H1 (cell line): ENCODE results near the gene POLR3G. TPM values are rescaled to one million over a fixed set of nuclear protein-coding genes. Genes with fewer than 3 reads are reported as not detected.

Source experiments
- CTCF ChIA-PET: fragments of 300-600 bp; sonication (Branson Sonifier 250); formaldehyde crosslinking; loops from one replicate; lab custom pipeline; 2021; ENCODE audit not compliant: partially characterized antibody; lab: Charles Lee
- POLR2A ChIA-PET: fragments of 300-600 bp; sonication (Branson Sonifier 250); formaldehyde crosslinking; loops from one replicate; lab custom pipeline; 2021; ENCODE audit warnings: inconsistent platforms; ENCODE audit not compliant: partially characterized antibody; lab: Charles Lee
- DNase-seq, 2 experiments: peaks; one replicate each; pipeline versions ENCODE4 v3.0.0 to v3.0.0-alpha.2; 2010 to 2022; ENCODE audit warnings: low spot score in 2 of 2, low read depth in 1 of 2, mixed read lengths in 1 of 2
- FAIRE-seq: peaks from 2 replicates; lab custom pipeline; 2011; peaks lifted over from hg19 to GRCh38; lab: Jason Lieb, UNC
- H2AFZ ChIP-seq: 2 replicates; pipeline ENCODE4 v1.8.1; 2012; ENCODE audit warnings: low read length, inconsistent platforms
- H2AK5ac ChIP-seq: 2 replicates; pipeline ENCODE4 v1.6.1; 2013; ENCODE audit warnings: low read depth, low read length
- H2BK120ac ChIP-seq: replicated peaks from 2 replicates; pipeline ENCODE3; 2013; ENCODE audit warnings: low read depth, low read length, inconsistent platforms
- H2BK12ac ChIP-seq: 2 replicates; pipeline ENCODE4 v1.6.1; 2013; ENCODE audit warnings: low read depth, low read length
- H2BK15ac ChIP-seq: 2 replicates; pipeline ENCODE4 v1.6.1; 2013; ENCODE audit warnings: low read length
- H2BK20ac ChIP-seq: 2 replicates; pipeline ENCODE4 v1.6.1; 2013; ENCODE audit warnings: low read length
- H2BK5ac ChIP-seq: 2 replicates; pipeline ENCODE4 v1.6.1; 2013; ENCODE audit warnings: low read depth, low read length
- H3K14ac ChIP-seq: 2 replicates; pipeline ENCODE4 v1.6.1; 2013; ENCODE audit warnings: inconsistent platforms; ENCODE audit not compliant: insufficient read length
- H3K18ac ChIP-seq: 2 replicates; pipeline ENCODE4 v1.6.1; 2013; ENCODE audit warnings: low read length; ENCODE audit errors: extremely low read depth
- H3K23ac ChIP-seq: 2 replicates; pipeline ENCODE4 v1.6.1; 2013; ENCODE audit warnings: inconsistent platforms; ENCODE audit not compliant: insufficient read length
- H3K23me2 ChIP-seq: 2 replicates; pipeline ENCODE4 v1.6.1; 2013; ENCODE audit warnings: low read depth, low read length
- H3K27ac ChIP-seq: 2 replicates; pipeline ENCODE4 v1.6.1; 2011; ENCODE audit warnings: low read depth, low read length, inconsistent platforms
- H3K27me3 ChIP-seq, 4 experiments: replicated peaks in 1 of 4; 1 replicate in 1 of 4; 2 replicates in 3 of 4; pipeline versions ENCODE4 v1.6.1 to v1.8.1; 2011 to 2013; ENCODE audit warnings: low read length in 3 of 4, mild to moderate bottlenecking in 3 of 4, inconsistent platforms in 2 of 4, mixed read lengths in 2 of 4, moderate library complexity in 1 of 4; ENCODE audit not compliant: control insufficient read depth in 3 of 4, insufficient read depth in 3 of 4; ENCODE audit errors: extremely low read depth in 1 of 4
- H3K36me3 ChIP-seq, 4 experiments: 2 replicates each; pipeline versions ENCODE4 v1.6.1 to v1.8.1; 2011 to 2013; ENCODE audit warnings: mild to moderate bottlenecking in 4 of 4, low read length in 3 of 4, moderate library complexity in 2 of 4, control low read depth in 1 of 4, inconsistent platforms in 1 of 4; ENCODE audit not compliant: insufficient read depth in 4 of 4, control insufficient read depth in 2 of 4
- H3K4ac ChIP-seq: replicated peaks from 2 replicates; pipeline ENCODE3; 2013; ENCODE audit warnings: low read length, low read depth, mixed read lengths, inconsistent platforms; ENCODE audit not compliant: insufficient read length
- H3K4me1 ChIP-seq, 4 experiments: replicated peaks in 1 of 4; 1 replicate in 1 of 4; 2 replicates in 3 of 4; pipeline versions ENCODE4 v1.6.1 to v1.8.1; 2011 to 2013; ENCODE audit warnings: low read length in 3 of 4, inconsistent platforms in 2 of 4, mixed read lengths in 1 of 4; ENCODE audit not compliant: insufficient read depth in 4 of 4, control insufficient read depth in 3 of 4
- H3K4me2 ChIP-seq, 2 experiments: 2 replicates each; pipeline versions ENCODE4 v1.6.1 to v1.8.1; 2011 to 2013; ENCODE audit warnings: low read depth in 2 of 2, low read length in 2 of 2, control low read depth in 1 of 2, inconsistent platforms in 1 of 2, mild to moderate bottlenecking in 1 of 2; ENCODE audit not compliant: insufficient read depth in 1 of 2
- H3K4me3 ChIP-seq, 4 experiments: fragments of 200-600, 300-600 bp in 1 of 4; sonication (generic), shearing (Covaris generic), sonication (Bioruptor Twin) in 1 of 4; 2 replicates each; pipeline versions ENCODE4 v1.5.1 to v1.8.1; 2011 to 2016; ENCODE audit warnings: low read length in 4 of 4, low read depth in 3 of 4, control low read depth in 2 of 4, inconsistent platforms in 2 of 4, mild to moderate bottlenecking in 2 of 4, mixed read lengths in 1 of 4, moderate library complexity in 1 of 4; ENCODE audit not compliant: insufficient read depth in 2 of 4; ENCODE audit errors: extremely low read depth in 1 of 4
- H3K56ac ChIP-seq: replicated peaks from 2 replicates; pipeline ENCODE3; 2013; ENCODE audit warnings: low read depth, mild to moderate bottlenecking, mixed read lengths, low read length, inconsistent platforms; ENCODE audit not compliant: insufficient read length
- H3K79me1 ChIP-seq: 2 replicates; pipeline ENCODE4 v1.6.1; 2013; ENCODE audit warnings: low read depth, low read length, control low read depth
- H3K79me2 ChIP-seq, 2 experiments: 2 replicates each; pipeline versions ENCODE4 v1.6.1 to v1.8.1; 2012 to 2013; ENCODE audit warnings: low read length in 2 of 2, mild to moderate bottlenecking in 2 of 2, inconsistent platforms in 1 of 2; ENCODE audit not compliant: insufficient read depth in 2 of 2, control insufficient read depth in 1 of 2
- H3K9ac ChIP-seq, 4 experiments: replicated peaks in 1 of 4; 1 replicate in 1 of 4; 2 replicates in 3 of 4; pipeline versions ENCODE4 v1.6.1 to v1.8.1; 2011 to 2013; ENCODE audit warnings: low read depth in 3 of 4, low read length in 3 of 4, control low read depth in 2 of 4, mild to moderate bottlenecking in 2 of 4, moderate library complexity in 2 of 4, inconsistent platforms in 1 of 4; ENCODE audit errors: extremely low read depth in 1 of 4
- H3K9me3 ChIP-seq, 2 experiments: 2 replicates each; pipeline versions ENCODE4 v1.6.1 to v1.8.1; 2012 to 2013; ENCODE audit warnings: mild to moderate bottlenecking in 2 of 2, moderate library complexity in 2 of 2, control low read depth in 1 of 2, inconsistent platforms in 1 of 2, low read depth in 1 of 2, low read length in 1 of 2, mixed read lengths in 1 of 2; ENCODE audit not compliant: insufficient read depth in 2 of 2
- H4K20me1 ChIP-seq, 2 experiments: replicated peaks in 1 of 2; 2 replicates each; pipeline versions ENCODE3 to v1.8.1; 2011 to 2013; ENCODE audit warnings: inconsistent platforms in 2 of 2, low read length in 2 of 2, mild to moderate bottlenecking in 1 of 2; ENCODE audit not compliant: insufficient read depth in 2 of 2, control insufficient read depth in 1 of 2
- H4K5ac ChIP-seq: 2 replicates; pipeline ENCODE4 v1.6.1; 2013; ENCODE audit warnings: low read length, low read depth, mixed read lengths, inconsistent platforms; ENCODE audit not compliant: insufficient read length
- H4K8ac ChIP-seq: 2 replicates; pipeline ENCODE4 v1.8.0; 2013; ENCODE audit warnings: mild to moderate bottlenecking, moderate library complexity, low read length, inconsistent platforms; ENCODE audit not compliant: insufficient read depth; ENCODE audit errors: extremely low read depth
- H4K91ac ChIP-seq: replicated peaks from 2 replicates; pipeline ENCODE3; 2013; ENCODE audit warnings: low read length, mixed read lengths, inconsistent platforms; ENCODE audit not compliant: insufficient read length
- GABPA ChIP-seq: IDR thresholded peaks from 2 replicates; pipeline ENCODE4 v1.6.1; 2011; ENCODE audit warnings: mild to moderate bottlenecking, low read length, moderate library complexity, borderline replicate concordance; ENCODE audit not compliant: insufficient read depth
- polyA plus RNA-seq, 7 experiments: library from polyadenylated mRNA; depleted of rRNA in 3 of 7; stranded (reverse) in 5 of 7; unstranded in 2 of 7; fragments of >200 nt in 5 of 7; fragments of 200-250 nt in 2 of 7; gene quantifications; 1 replicate in 5 of 7; 2 replicates in 1 of 7; 4 replicates in 1 of 7; pipeline versions ENCODE4 v1.2.1 to v1.2.3, GENCODE V29; 2011 to 2013; ENCODE audit warnings: missing spikeins in 2 of 7, mixed read lengths in 2 of 7
- total RNA-seq: library from RNA; stranded (reverse); fragmentation: NEBNext Ultra II Directional; extraction: Animal tissue kit (Norgen Biotek cat#: 25700); gene quantifications from 2 replicates; pipeline ENCODE4 v1.2.1, GENCODE V29; 2021

The POLR3G gene
- total and polyA plus RNA-seq, 2 of the 8 experiments (the other 6 are each of a cell fraction or from before 2014, with no cell fraction given): 119 to 179 TPM

- ChIA-PET POLR2A (interaction anchor here (1.7 kb wide), 1 partner anchor 27 kb away, joined by 6 read pairs; the partner anchor contains the start of gene CETN3), CTCF (interaction anchor here (0.6 to 4.1 kb wide), 13 partner anchors 9 to 1710 kb away, joined by 3 to 29 read pairs (median 4); no protein-coding TSS in a partner anchor)
- Histone ChIP-seq H3K79me1 (no peaks in the 10 kb centered on the region), H2BK120ac (no peak overlapping the region), H3K18ac (no peak overlapping the region), H3K4me1 (no peaks in the 10 kb centered on the region), H3K14ac (no peak overlapping the region), H2AK5ac (no peak overlapping the region), H2BK15ac (no peak overlapping the region), H4K8ac (no peak overlapping the region), H3K9me3 (no peaks in the 10 kb centered on the region), H3K9ac (no peak overlapping the region), H3K4ac (no peak overlapping the region), H4K91ac (no peak overlapping the region), H2BK12ac (no peak overlapping the region), H3K23me2 (no peaks in the 10 kb centered on the region), H3K27me3 (no peaks in the 10 kb centered on the region), H3K79me2 (no peaks in the 10 kb centered on the region), H3K36me3 (no peaks in the 10 kb centered on the region), H2BK20ac (no peak overlapping the region), H2AFZ (no peak overlapping the region), H3K4me2 (no peak overlapping the region), H3K56ac (no peak overlapping the region), H3K27ac (no peak overlapping the region), H4K5ac (no peak overlapping the region), H2BK5ac (no peak overlapping the region), H4K20me1 (no peaks in the 10 kb centered on the region), H3K4me3 (no peak overlapping the region), H3K23ac (no peak overlapping the region)
- DNase-seq (no peak), FAIRE-seq (no peak)
- no peak for TF ChIP-seq GABPA
Observed at GRCh38 chr5:90437663-90438062, 37.0 kb upstream of the POLR3G start.
